A549 (cell line): ENCODE results near the gene DNM3. TPM values are rescaled to one million over a fixed set of nuclear protein-coding genes. Genes with fewer than 3 reads are reported as not detected.
A peak's percentile ranks its signal among the peaks of the same experiment; 100 is the strongest.

ENCODE experiments used
- ATAC-seq, 2 experiments: fragments of 200-7000 bp in 1 of 2; fragments of >200 bp in 1 of 2; cut with Nextera tagmentation in 1 of 2; cut with Tn5 transposase in 1 of 2; 3 replicates each; pipeline versions ENCODE4 v1.8.0 to v1.9.1; 2018 to 2020; ENCODE audit warnings: mild to moderate bottlenecking in 1 of 2, moderate library complexity in 1 of 2
- CTCF ChIA-PET: fragments of 300-600 bp; sonication (Branson Sonifier 250); formaldehyde crosslinking; extraction: SDS; loops from one replicate; lab custom pipeline; 2021; ENCODE audit warnings: antibody characterized with exemption, inconsistent platforms; lab: Yijun Ruan, JAX
- POLR2A ChIA-PET: fragments of 350-600 bp; formaldehyde crosslinking; extraction: SDS; loops from one replicate; lab custom pipeline; 2021; ENCODE audit warnings: antibody characterized with exemption, inconsistent platforms; lab: Yijun Ruan, JAX
- DNase-seq, 2 experiments: peaks; one replicate each; pipeline versions ENCODE4 v3.0.0 to v3.0.0-alpha.2; 2011 to 2016; ENCODE audit warnings: low read depth in 1 of 2, low spot score in 1 of 2
- FAIRE-seq: peaks from 2 replicates; lab custom pipeline; 2011; peaks lifted over from hg19 to GRCh38; lab: Jason Lieb, UNC
- H3K27ac ChIP-seq, 2 experiments: fragments of >200 bp; sonication (Bioruptor Twin); formaldehyde crosslinking; 3 replicates each; pipeline ENCODE4 v1.5.1; 2016 to 2017
- H3K4me1 ChIP-seq: fragments of >200 bp; sonication (Bioruptor Twin); formaldehyde crosslinking; 3 replicates; pipeline ENCODE4 v1.6.1; 2016
- H3K4me2 ChIP-seq: fragments of >200 bp; sonication (Bioruptor Twin); formaldehyde crosslinking; 3 replicates; pipeline ENCODE4 v1.6.1; 2016
- H3K4me3 ChIP-seq: fragments of >200 bp; sonication (Bioruptor Twin); formaldehyde crosslinking; 3 replicates; pipeline ENCODE4 v1.5.1; 2016
- H3K9me3 ChIP-seq: fragments of >200 bp; sonication (Bioruptor Twin); formaldehyde crosslinking; 3 replicates; pipeline ENCODE4 v1.6.1; 2016
- ATOH8 ChIP-seq: fragments of 250-450 bp; sonication (Bioruptor Pico); IDR thresholded peaks from 2 replicates; pipeline ENCODE4 v1.5.0; 2020; ENCODE audit warnings: low read depth, mild to moderate bottlenecking, moderate library complexity
- CEBPB ChIP-seq, 2 experiments: fragments of >200 bp in 1 of 2; sonication (Bioruptor Twin) in 1 of 2; formaldehyde crosslinking in 1 of 2; IDR thresholded peaks; 2 replicates each; pipeline ENCODE4 v1.6.1; 2012 to 2016
- CHD4 ChIP-seq: fragments of 200-600 bp; sonication (generic); IDR thresholded peaks from 2 replicates; pipeline ENCODE4 v1.6.1; 2016; ENCODE audit warnings: antibody characterized with exemption, mild to moderate bottlenecking, borderline replicate concordance
- E2F6 ChIP-seq: IDR thresholded peaks from 2 replicates; pipeline ENCODE4 v1.6.1; 2012; ENCODE audit warnings: low read depth, borderline replicate concordance
- ESRRA ChIP-seq: fragments of 150-350 bp; IDR thresholded peaks from 2 replicates; pipeline ENCODE4 v1.6.1; 2014; ENCODE audit warnings: mild to moderate bottlenecking, low read length, borderline replicate concordance
- FOSB ChIP-seq: fragments of 250-450 bp; sonication (Bioruptor Pico); IDR thresholded peaks from 2 replicates; pipeline ENCODE4 v1.5.0; 2020; ENCODE audit warnings: mild to moderate bottlenecking, moderate library complexity
- GATA3 ChIP-seq: IDR thresholded peaks from 2 replicates; pipeline ENCODE4 v1.6.1; 2012; ENCODE audit warnings: borderline replicate concordance
- HES2 ChIP-seq: fragments of >200 bp; sonication (Bioruptor Twin); formaldehyde crosslinking; IDR thresholded peaks from 2 replicates; pipeline ENCODE4 v1.6.1; 2016
- HOXA7 ChIP-seq: fragments of 250-450 bp; sonication (Bioruptor Pico); IDR thresholded peaks from 2 replicates; pipeline ENCODE4 v1.5.0; 2020; ENCODE audit warnings: mild to moderate bottlenecking, moderate library complexity
- HOXB13 ChIP-seq: fragments of 250-450 bp; sonication (Bioruptor Pico); IDR thresholded peaks from 2 replicates; pipeline ENCODE4 v1.5.0; 2020; ENCODE audit warnings: low read depth, mild to moderate bottlenecking, moderate library complexity
- JUNB ChIP-seq: fragments of >200 bp; sonication (Bioruptor Twin); formaldehyde crosslinking; IDR thresholded peaks from 2 replicates; pipeline ENCODE4 v1.6.1; 2016
- KDM1A ChIP-seq: fragments of 200-600 bp; sonication (generic); IDR thresholded peaks from 2 replicates; pipeline ENCODE4 v1.6.1; 2016; ENCODE audit warnings: low read depth, mild to moderate bottlenecking
- NPAS2 ChIP-seq: fragments of 250-450 bp; sonication (Bioruptor Pico); IDR thresholded peaks from 2 replicates; pipeline ENCODE4 v1.8.0; 2022; ENCODE audit warnings: mild to moderate bottlenecking, moderate library complexity, borderline replicate concordance
- PHF8 ChIP-seq: fragments of 200-600 bp; sonication (generic); IDR thresholded peaks from 2 replicates; pipeline ENCODE4 v1.6.1; 2016; ENCODE audit warnings: low read depth, mild to moderate bottlenecking, antibody characterized with exemption, moderate library complexity, borderline replicate concordance
- RAD21 ChIP-seq, 2 experiments: fragments of >200 bp in 1 of 2; sonication (Bioruptor Twin) in 1 of 2; formaldehyde crosslinking in 1 of 2; IDR thresholded peaks in 1 of 2; conservative IDR thresholded peaks in 1 of 2; 2 replicates in 1 of 2; 3 replicates in 1 of 2; pipeline ENCODE4 v1.6.1; 2012 to 2018; ENCODE audit warnings: inconsistent platforms in 1 of 2
- RCOR1 ChIP-seq: fragments of 150-350 bp; IDR thresholded peaks from 2 replicates; pipeline ENCODE4 v1.6.1; 2014; ENCODE audit warnings: antibody characterized with exemption, low read length, low read depth
- SMC3 ChIP-seq: fragments of >200 bp; sonication (Bioruptor Twin); formaldehyde crosslinking; IDR thresholded peaks from 3 replicates; pipeline ENCODE4 v1.6.1; 2018; ENCODE audit warnings: inconsistent platforms
- USF2 ChIP-seq: fragments of 450-650 bp; IDR thresholded peaks from 2 replicates; pipeline ENCODE4 v1.6.1; 2014; ENCODE audit warnings: antibody characterized with exemption
- ZC3H11A ChIP-seq: fragments of 450-650 bp; IDR thresholded peaks from 2 replicates; pipeline ENCODE4 v1.6.1; 2014; ENCODE audit warnings: antibody characterized with exemption, mild to moderate bottlenecking
- ZFP36 ChIP-seq: fragments of 450-650 bp; IDR thresholded peaks from 2 replicates; pipeline ENCODE4 v1.6.1; 2014; ENCODE audit warnings: borderline replicate concordance; ENCODE audit not compliant: partially characterized antibody
- WGBS: methylation state at CpG from one replicate; pipeline ENCODE4 v1.1.6; 2017; ENCODE audit errors: missing lambda C conversion rate; 5-methylcytosine and 5-hydroxymethylcytosine counted together
- polyA plus RNA-seq, 4 experiments: library from polyadenylated mRNA; depleted of rRNA in 3 of 4; stranded (reverse); fragments of >200 nt; fragmentation: RNase III in 1 of 4; extraction: RNeasy Plus Mini Kit Qiagen cat#74134 plus additional on column Dnase treatment in 1 of 4; gene quantifications; 2 replicates in 3 of 4; 3 replicates in 1 of 4; pipeline ENCODE4 v1.2.3, GENCODE V29; 2011 to 2017

The DNM3 gene
- polyA plus RNA-seq, 2 of the 4 experiments (the other 2 are of a cell fraction): 0.57 to 1.5 TPM

- H3K4me1 ChIP-seq: peaks cover 7% of the 10 kb centered on the region
- CTCF ChIA-PET: interaction anchor here (1.6 kb wide), 1 partner anchor 8 kb away, joined by 4 read pairs; no protein-coding TSS in a partner anchor
- H3K4me2 ChIP-seq: no peak overlapping the region
- FAIRE-seq (no peak), DNase-seq (no peak), ATAC-seq (no peak)
- TF ChIP-seq HOXA7 (CRISPR knock-in tag): no peak
- no peak for TF ChIP-seq HES2
- no peak for TF ChIP-seq FOSB (CRISPR knock-in tag)
- TF ChIP-seq NPAS2 (CRISPR knock-in tag): no peak
- WGBS: 90% methylated on average over 5 of the region's 5 CpGs
- H3K4me3 ChIP-seq: no peak overlapping the region
- POLR2A ChIA-PET: no interaction called here
- no peaks in the 10 kb centered on the region for H3K9me3 ChIP-seq
- no peak overlapping the region for H3K27ac ChIP-seq
Observed at GRCh38 chr1:172142324-172142723, 301.0 kb downstream of the DNM3 start.

GRCh38 chr1:172143384-172144055 lies 302.2 kb downstream of the DNM3 start:
- CTCF ChIA-PET: no interaction called here
- TF ChIP-seq RAD21 (conservative IDR thresholded peaks at IDR 0.05 in 1 of 2, IDR thresholded peaks at IDR 0.05 in 1 of 2) (no peak), HOXA7 (CRISPR knock-in tag) (no peak), GATA3 (no peak), ZC3H11A (no peak), PHF8 (no peak), USF2 (no peak)
- TF ChIP-seq, all 56 proteins: peak for 0
- H3K4me3 ChIP-seq: no peak overlapping the region
- peak overlapping the region; percentile 38; the same call in 2 of the 3 replicates for H3K4me2 ChIP-seq
- peak overlapping the region in 1 of 2 experiments; percentile 35; a peak in 1 of 6 replicates for H3K27ac ChIP-seq
- DNase-seq (no peak), FAIRE-seq (no peak), ATAC-seq (no peak)
- no peaks in the 10 kb centered on the region for H3K9me3 ChIP-seq
- 59% methylated on average over 3 of the region's 3 CpGs for WGBS
- peaks cover 7% of the 10 kb centered on the region for H3K4me1 ChIP-seq
- POLR2A ChIA-PET: no interaction called here

- no peak overlapping the region for H3K4me3 ChIP-seq
- no peak for DNase-seq
- no peak for ATAC-seq
- no peaks in the 10 kb centered on the region for H3K9me3 ChIP-seq
- no peak for TF ChIP-seq ESRRA
- no peak for TF ChIP-seq JUNB
- TF ChIP-seq CHD4: no peak
- TF ChIP-seq SMC3: no peak
- no peak for TF ChIP-seq ZFP36
- TF ChIP-seq FOSB (CRISPR knock-in tag): no peak
- TF ChIP-seq HES2: no peak
- no peak for TF ChIP-seq KDM1A
- no peak for TF ChIP-seq CEBPB (IDR thresholded peaks at IDR 0.05)
- no peak for TF ChIP-seq RCOR1
- no peak for TF ChIP-seq HOXB13 (CRISPR knock-in tag)
- TF ChIP-seq E2F6: no peak
- no peak for TF ChIP-seq ATOH8
- POLR2A ChIA-PET: no interaction called here
- CTCF ChIA-PET: interaction anchor here (1.0 kb wide), 1 partner anchor 53 kb away, joined by 3 read pairs; no protein-coding TSS in a partner anchor
- no peak overlapping the region for H3K4me2 ChIP-seq
- WGBS: 95% methylated on average over 13 of the region's 13 CpGs
- FAIRE-seq: no peak
- peaks cover 7% of the 10 kb centered on the region for H3K4me1 ChIP-seq
- H3K27ac ChIP-seq: no peak overlapping the region
Observed at GRCh38 chr1:172144445-172145061, 303.3 kb downstream of the DNM3 start.
